Left hindlimb (tissue), 1 donor: ENCODE results near the gene PRSS2.
"Not testable (repeated sequence)": the region's sequence is repeated elsewhere in the genome, so short reads cannot be mapped to it uniquely, and the experiment has no call there.

Experiments
- DNase-seq: peaks from one replicate; pipeline ENCODE4 v3.0.0-alpha.2; 2018

The PRSS2 gene

DNA sequence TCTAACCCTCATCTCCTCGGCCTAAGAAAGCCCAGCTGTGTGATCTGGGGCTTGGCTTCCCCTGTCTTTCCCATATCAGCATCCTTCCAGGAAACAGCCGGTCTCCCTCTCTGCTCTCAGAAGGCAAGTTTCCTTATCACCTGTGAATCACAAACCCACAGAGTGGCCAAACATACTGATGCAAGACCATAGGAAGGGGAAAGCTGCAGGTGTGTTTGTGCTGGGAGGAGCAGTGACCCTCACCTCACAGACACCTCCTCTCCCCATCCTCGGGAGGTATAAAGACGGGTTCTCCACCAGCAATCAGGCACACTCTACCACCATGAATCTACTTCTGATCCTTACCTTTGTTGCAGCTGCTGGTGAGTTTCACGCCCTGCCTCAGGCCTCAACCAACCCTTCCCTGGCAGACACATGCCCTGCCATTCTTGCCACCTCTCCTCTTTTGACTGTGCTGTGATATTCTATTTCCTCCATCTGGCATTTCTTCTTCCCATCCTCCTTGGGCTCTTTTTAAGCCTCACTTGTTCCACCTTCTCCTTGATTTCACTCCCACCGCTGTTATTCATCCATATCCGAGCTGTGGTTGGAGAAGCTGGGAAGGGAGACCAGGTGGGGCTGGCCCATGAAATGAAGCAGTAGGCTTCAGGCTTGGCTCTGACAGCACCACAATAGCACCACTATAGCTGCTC is at the start of gene PRSS2:
Gene PRSS2 (plus strand): TSS at position 310 of the 692 bp plus-strand sequence. CDS start 13 bp downstream, at position 323.
- no peak for DNase-seq

DNA sequence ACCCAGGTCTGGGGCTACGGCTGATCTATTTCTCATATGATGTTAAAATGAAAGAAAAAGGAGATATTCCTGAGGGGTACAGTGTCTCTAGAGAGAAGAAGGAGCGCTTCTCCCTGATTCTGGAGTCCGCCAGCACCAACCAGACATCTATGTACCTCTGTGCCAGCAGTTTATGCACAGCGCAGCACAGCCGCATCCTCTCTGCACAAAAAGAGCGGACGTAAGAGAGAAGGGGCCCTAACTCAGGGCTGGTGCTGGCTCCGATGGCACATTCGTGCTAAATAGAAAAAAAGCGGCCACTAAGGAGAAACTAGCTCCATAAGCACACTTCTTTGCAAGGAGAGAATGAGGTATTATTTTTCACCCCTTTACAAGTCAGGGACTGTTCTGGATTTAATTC is 49.8 kb upstream of the PRSS2 start:
- no peak for DNase-seq

- DNase-seq: no peak
Measured at GRCh38 chr7:142722248-142722794, 48.4 kb upstream of the PRSS2 start.

DNA sequence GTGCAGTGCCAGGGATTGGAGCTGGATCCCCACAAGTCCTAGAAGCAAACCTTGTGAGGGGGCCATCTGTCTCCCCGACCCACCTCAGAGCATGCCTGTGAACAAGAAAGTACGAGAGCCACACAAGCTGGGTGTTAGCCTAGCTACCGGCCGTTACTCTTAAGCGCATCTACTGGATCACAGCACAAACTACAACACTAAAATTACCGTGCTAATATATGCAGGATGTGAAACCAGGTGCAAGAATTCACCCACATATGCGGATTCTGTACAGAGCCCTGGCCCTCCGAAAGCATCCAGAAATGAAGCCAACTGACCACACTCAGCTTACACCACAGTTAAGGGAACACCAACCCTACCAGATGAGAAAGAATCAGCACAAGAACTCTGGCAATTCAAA is 37.5 kb upstream of the PRSS2 start:
- no peak for DNase-seq

GRCh38 chr7:142739923-142740492 is 30.8 kb upstream of the PRSS2 start:
- no peak for DNase-seq

- DNase-seq: no peak
Measured at GRCh38 chr7:142740786-142741185, 30.0 kb upstream of the PRSS2 start.

DNA sequence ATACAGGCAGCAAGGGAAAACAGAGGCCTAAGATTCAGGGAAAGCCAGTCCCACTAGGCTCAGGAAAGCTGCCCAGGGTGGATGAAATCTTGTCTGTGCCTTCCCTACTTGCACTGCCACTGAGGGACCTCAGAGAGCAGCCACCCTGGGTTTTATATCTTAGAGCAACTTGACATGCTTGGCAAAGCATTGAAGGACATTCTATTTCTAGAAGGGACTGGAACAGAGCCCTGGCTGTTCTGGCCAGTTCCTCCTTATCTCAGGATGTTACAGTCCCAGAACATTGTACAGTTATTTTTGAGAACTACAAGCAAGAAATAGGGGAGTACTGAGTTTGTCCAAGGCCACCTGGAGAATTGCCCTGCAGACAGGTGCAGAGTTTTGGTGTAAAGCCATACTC is 28.8 kb upstream of the PRSS2 start:
- not testable (repeated sequence) for DNase-seq

DNA sequence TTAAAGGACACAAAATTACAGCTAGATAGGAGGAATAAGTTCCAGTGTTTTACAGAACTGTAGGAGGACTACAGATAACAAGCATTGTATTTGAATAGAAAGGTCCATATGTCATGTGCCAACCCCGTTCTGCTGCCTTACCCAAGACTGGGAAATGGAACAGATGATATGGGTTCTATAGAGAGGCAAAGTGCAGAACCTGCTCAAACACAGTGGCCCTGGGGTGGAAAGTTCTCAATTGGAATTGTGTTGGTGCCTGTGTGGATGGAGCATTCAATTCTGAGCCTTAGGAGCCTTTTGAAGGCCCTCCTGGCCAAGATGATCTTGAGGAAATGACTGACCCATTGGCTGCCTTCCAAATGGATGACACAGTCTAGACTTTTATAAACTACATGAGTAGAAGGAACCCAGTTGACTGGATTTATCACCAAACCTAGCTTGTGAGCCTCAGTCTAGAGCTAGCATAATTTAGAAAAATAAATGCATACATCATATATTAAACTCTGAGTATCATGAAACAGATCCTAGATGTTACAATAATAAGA is 25.6 kb upstream of the PRSS2 start:
- no peak for DNase-seq

DNA sequence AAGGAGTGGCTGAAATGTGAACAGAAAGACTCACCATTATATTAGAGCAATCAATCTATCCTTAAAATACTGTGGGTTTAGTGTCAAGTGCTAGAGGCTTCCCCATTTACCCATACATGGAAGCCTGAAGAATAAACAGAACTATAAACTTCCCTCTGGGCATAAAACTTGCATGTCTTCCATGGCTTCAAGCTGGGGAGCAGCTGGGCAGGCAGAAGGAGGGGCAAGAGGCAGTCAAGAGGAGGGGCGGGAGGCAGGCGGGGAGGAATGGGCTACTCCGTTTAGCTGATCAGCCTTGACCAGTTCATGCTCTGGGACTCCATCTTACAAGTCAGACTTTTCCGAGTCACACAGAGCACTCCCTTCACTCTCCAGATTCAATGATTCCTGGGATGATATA is 25.0 kb upstream of the PRSS2 start:
- DNase-seq: no peak

GRCh38 chr7:142746264-142746663 is 24.5 kb upstream of the PRSS2 start:
- no peak for DNase-seq

GRCh38 chr7:142748410-142748809 is 22.4 kb upstream of the PRSS2 start:
- not testable (repeated sequence) for DNase-seq

GRCh38 chr7:142749218-142749993 is 21.4 kb upstream of the PRSS2 start, which contains the start of gene PRSS1:
TSS of gene PRSS1 (plus strand) at chr7:142749472. CDS start at chr7:142749485, 13 bp downstream.
- no peak for DNase-seq

GRCh38 chr7:142750321-142750938 is 20.3 kb upstream of the PRSS2 start:
- DNase-seq: no peak

- DNase-seq: not testable (repeated sequence)
Measured at GRCh38 chr7:142751526-142752175, 19.1 kb upstream of the PRSS2 start.

- no peak for DNase-seq
Measured at GRCh38 chr7:142752376-142753225, 18.2 kb upstream of the PRSS2 start.

DNA sequence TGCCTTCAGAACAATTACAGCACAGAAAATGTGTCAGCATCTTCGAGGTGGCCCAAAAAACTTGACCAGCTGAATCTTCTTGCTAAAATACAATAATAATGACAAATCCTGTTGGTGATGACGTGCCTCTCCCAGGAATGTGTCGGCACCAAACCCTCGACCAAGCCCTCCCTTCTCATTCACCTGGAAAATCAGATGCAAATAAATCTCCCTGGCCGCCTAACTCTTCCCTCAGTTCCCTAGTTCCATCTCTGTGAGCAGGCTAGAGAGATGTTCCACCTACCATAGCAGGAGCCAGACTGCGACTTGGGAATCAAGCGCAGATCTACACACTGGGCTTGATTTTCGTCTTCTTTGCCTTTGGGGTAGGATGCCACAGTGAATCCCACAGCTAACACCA is 17.4 kb upstream of the PRSS2 start:
- DNase-seq: no peak

DNA sequence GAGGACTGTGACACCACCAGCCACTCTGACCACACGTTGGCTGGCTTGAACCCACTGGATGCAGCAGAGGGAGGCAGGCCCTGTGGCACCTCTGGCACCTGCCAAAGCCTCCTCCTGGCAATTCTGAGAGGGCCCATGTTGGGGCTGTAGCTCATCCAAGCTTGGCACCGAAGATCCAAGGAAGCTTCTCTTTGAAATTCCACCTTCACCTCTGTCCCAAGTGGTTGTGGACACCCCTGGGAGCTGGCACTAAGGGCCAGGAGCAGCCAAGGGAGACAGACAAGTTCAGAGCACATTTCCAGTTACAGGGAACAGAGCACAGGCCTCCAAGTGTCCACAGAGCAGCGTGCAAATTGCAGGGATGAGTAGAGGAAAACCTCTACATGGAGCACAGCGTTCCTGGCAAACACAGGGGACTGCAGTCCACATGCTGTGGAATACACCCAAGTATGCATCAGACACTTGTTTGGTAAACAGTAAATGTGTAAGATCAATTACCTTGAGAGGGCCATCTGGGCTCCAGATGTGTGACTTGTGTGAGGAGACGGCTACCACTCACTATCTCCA is 16.8 kb upstream of the PRSS2 start:
- not testable (repeated sequence) for DNase-seq

GRCh38 chr7:142754681-142755575 is 15.8 kb upstream of the PRSS2 start:
- no peak for DNase-seq

DNA sequence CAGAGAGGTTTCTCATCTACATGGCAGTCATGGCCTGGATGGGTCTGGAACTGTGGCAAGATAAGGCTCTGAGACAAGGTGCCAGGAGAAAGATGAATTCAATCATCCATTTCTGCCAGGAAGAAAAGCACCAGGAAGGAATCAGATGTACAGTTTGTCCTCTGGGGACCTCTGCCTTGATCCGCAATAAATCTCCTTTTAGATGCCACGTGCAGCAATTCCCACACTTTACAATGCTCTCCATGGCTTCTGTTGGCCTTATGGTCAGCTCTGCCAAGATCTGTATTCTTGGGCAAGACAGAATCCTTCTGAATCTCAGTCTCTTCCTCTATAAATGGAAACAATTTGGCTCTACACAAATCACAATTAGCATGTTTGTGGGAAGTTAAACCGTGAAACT is 12.5 kb upstream of the PRSS2 start:
- not testable (repeated sequence) for DNase-seq

GRCh38 chr7:142759433-142759832 is 11.3 kb upstream of the PRSS2 start:
- no peak for DNase-seq
